ENCODE results near the gene GPC3. TPM values are rescaled to one million over a fixed set of nuclear protein-coding genes. Genes with fewer than 3 reads are reported as not detected.
"Not testable (repeated sequence)": the region's sequence is repeated elsewhere in the genome, so short reads cannot be mapped to it uniquely, and the experiment has no call there.

The GPC3 gene
- total and polyA plus RNA-seq, 2 donors (not counting 3 experiments of a cell fraction or from before 2014, with no cell fraction given): not detected

DNA sequence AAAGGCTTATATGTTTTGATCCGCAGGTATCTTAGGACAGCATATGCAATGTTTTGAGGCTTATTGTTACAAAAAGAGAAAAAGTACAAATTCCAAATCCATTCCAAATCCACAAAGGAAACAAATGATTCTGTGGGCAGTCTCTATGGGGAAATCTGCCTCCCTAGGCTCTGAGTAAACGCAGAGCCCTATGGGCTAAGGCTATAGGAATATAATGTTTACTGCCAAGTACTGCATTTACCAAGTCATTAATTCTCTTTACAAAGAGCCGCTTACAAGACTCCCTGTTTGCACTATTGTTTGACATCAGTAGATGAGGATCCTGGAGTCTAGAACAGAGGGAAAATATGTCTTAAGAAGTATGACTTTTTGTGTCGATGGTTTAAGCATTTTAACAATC is 357.7 kb downstream of the GPC3 start:
- dilution Hi-C loops (cut with MboI; ENCODE audit: extremely low pct_ligation_motif_present, low sequenced_read_pairs): no loop called here
- intact Hi-C loops (cut with micrococcal nuclease): no loop called here
- FAIRE-seq: no peak
- BruUV-seq (replicated peaks): no TSS peak
- no peak overlapping the region for H3K4me3 ChIP-seq (replicated peaks in 1 of 3; ENCODE audit: insufficient read depth in 1 of 3, low read depth in 1 of 3, low read length in 3 of 3)
- H3K9ac ChIP-seq (replicated peaks; ENCODE audit: extremely low read depth, insufficient read depth, low read length): no peak overlapping the region
- TF ChIP-seq, protein P1, sequence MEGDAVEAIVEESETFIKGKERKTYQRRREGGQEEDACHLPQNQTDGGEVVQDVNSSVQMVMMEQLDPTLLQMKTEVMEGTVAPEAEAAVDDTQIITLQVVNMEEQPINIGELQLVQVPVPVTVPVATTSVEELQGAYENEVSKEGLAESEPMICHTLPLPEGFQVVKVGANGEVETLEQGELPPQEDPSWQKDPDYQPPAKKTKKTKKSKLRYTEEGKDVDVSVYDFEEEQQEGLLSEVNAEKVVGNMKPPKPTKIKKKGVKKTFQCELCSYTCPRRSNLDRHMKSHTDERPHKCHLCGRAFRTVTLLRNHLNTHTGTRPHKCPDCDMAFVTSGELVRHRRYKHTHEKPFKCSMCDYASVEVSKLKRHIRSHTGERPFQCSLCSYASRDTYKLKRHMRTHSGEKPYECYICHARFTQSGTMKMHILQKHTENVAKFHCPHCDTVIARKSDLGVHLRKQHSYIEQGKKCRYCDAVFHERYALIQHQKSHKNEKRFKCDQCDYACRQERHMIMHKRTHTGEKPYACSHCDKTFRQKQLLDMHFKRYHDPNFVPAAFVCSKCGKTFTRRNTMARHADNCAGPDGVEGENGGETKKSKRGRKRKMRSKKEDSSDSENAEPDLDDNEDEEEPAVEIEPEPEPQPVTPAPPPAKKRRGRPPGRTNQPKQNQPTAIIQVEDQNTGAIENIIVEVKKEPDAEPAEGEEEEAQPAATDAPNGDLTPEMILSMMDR (IDR thresholded peaks at IDR 0.05; ENCODE audit: extremely low read depth in 1 of 2, insufficient read depth in 1 of 2, low read depth in 1 of 2, low read length in 2 of 2): no peak
- TF ChIP-seq GATA2 (IDR thresholded peaks at IDR 0.05; ENCODE audit: insufficient read depth, insufficient read length, low read depth, low read length) (no peak), POLR2A (IDR thresholded peaks at IDR 0.05; ENCODE audit: low read depth, low read length) (no peak), FOS (IDR thresholded peaks at IDR 0.05; ENCODE audit: borderline replicate concordance, insufficient read depth, low read length) (no peak)
- no peak overlapping the region for H2AFZ ChIP-seq (ENCODE audit: low read depth, low read length)
- H3K9me1 ChIP-seq (replicated peaks; ENCODE audit: control insufficient read depth, extremely low read depth, insufficient read depth, low read length): no peaks in the 10 kb centered on the region
- H3K36me3 ChIP-seq (ENCODE audit: control insufficient read depth in 2 of 2, extremely low read depth in 1 of 2, insufficient read depth in 2 of 2, low read length in 2 of 2): no peaks in the 10 kb centered on the region
- DNase-seq (ENCODE audit: low read depth, low spot score): no peak
- no peak overlapping the region for H3K27ac ChIP-seq (ENCODE audit: insufficient read depth, low read depth, low read length)
- POLR2A ChIA-PET: no interaction called here
- no peaks in the 10 kb centered on the region for H3K9me3 ChIP-seq (replicated peaks; ENCODE audit: control insufficient read depth, insufficient read depth, low read length)
- no peaks in the 10 kb centered on the region for H3K4me1 ChIP-seq (ENCODE audit: control insufficient read depth, extremely low read depth, insufficient read depth, low read length)
- CTCF ChIA-PET: no interaction called here
- no peaks in the 10 kb centered on the region for H3K27me3 ChIP-seq (ENCODE audit: control insufficient read depth in 2 of 2, insufficient read depth in 2 of 2, low read length in 2 of 2)
- no peak overlapping the region for H3K4me2 ChIP-seq (ENCODE audit: insufficient read depth, low read length)
- no peaks in the 10 kb centered on the region for H3K79me2 ChIP-seq (ENCODE audit: control insufficient read depth, insufficient read depth, low read length)
- no peaks in the 10 kb centered on the region for H4K20me1 ChIP-seq (replicated peaks; ENCODE audit: control insufficient read depth, extremely low read depth, insufficient read depth, low read length)

- H3K27me3 ChIP-seq (ENCODE audit: control insufficient read depth in 2 of 2, insufficient read depth in 2 of 2, low read length in 2 of 2); BruUV-seq (replicated peaks); H3K79me2 ChIP-seq (ENCODE audit: control insufficient read depth, insufficient read depth, low read length); POLR2A ChIA-PET; H3K9me1 ChIP-seq (replicated peaks; ENCODE audit: control insufficient read depth, extremely low read depth, insufficient read depth, low read length); H2AFZ ChIP-seq (ENCODE audit: low read depth, low read length); H3K36me3 ChIP-seq (ENCODE audit: control insufficient read depth in 2 of 2, extremely low read depth in 1 of 2, insufficient read depth in 2 of 2, low read length in 2 of 2); H4K20me1 ChIP-seq (replicated peaks; ENCODE audit: control insufficient read depth, extremely low read depth, insufficient read depth, low read length); CTCF ChIA-PET; H3K9me3 ChIP-seq (replicated peaks; ENCODE audit: control insufficient read depth, insufficient read depth, low read length); intact Hi-C loops (cut with micrococcal nuclease); H3K27ac ChIP-seq (ENCODE audit: insufficient read depth, low read depth, low read length); H3K9ac ChIP-seq (replicated peaks; ENCODE audit: extremely low read depth, insufficient read depth, low read length); dilution Hi-C loops (cut with MboI; ENCODE audit: extremely low pct_ligation_motif_present, low sequenced_read_pairs); H3K4me1 ChIP-seq (ENCODE audit: control insufficient read depth, extremely low read depth, insufficient read depth, low read length); H3K4me2 ChIP-seq (ENCODE audit: insufficient read depth, low read length); FAIRE-seq; H3K4me3 ChIP-seq (replicated peaks in 1 of 3; ENCODE audit: insufficient read depth in 1 of 3, low read depth in 1 of 3, low read length in 3 of 3); DNase-seq (ENCODE audit: low read depth, low spot score): not testable (repeated sequence)
Measured at GRCh38 chrX:133621384-133621783, 364.0 kb downstream of the GPC3 start.
